WTC11 (cell line): Measurements from ENCODE around the gene C4orf54. TPM values are rescaled to one million over a fixed set of nuclear protein-coding genes. Genes with fewer than 3 reads are reported as not detected.

Source experiments
- ATAC-seq: fragments of 200-7000 bp; cut with Tn5 transposase; 2 replicates; pipeline ENCODE4 v1.10.0; 2021; ENCODE audit warnings: mild to moderate bottlenecking, moderate library complexity
- CTCF ChIA-PET: fragments of 300-600 bp; sonication (Branson Sonifier 250); formaldehyde crosslinking; loops from one replicate; lab custom pipeline; 2021; ENCODE audit warnings: antibody characterized with exemption; lab: Charles Lee
- POLR2A ChIA-PET: fragments of 350-600 bp; sonication (Branson Sonifier 250); formaldehyde crosslinking; loops from one replicate; lab custom pipeline; 2021; ENCODE audit warnings: antibody characterized with exemption; lab: Charles Lee
- DNase-seq: peaks from one replicate; pipeline ENCODE4 v3.0.0; 2021; ENCODE audit warnings: low spot score
- H3K27ac Mint-ChIP-seq: 2 replicates; pipeline ENCODE4 v1.8.0; 2021; ENCODE audit warnings: mixed read lengths
- H3K27me3 Mint-ChIP-seq: 2 replicates; pipeline ENCODE4 v1.8.0; 2021; ENCODE audit warnings: low read depth, mild to moderate bottlenecking, moderate library complexity, mixed read lengths
- H3K36me3 Mint-ChIP-seq: 2 replicates; pipeline ENCODE4 v1.8.0; 2021; ENCODE audit warnings: mixed read lengths
- H3K4me1 Mint-ChIP-seq: 2 replicates; pipeline ENCODE4 v1.8.0; 2022; ENCODE audit warnings: mixed read lengths
- H3K4me3 Mint-ChIP-seq: 2 replicates; pipeline ENCODE4 v1.8.0; 2021; ENCODE audit warnings: mild to moderate bottlenecking, moderate library complexity, mixed read lengths
- H3K9me3 Mint-ChIP-seq: 2 replicates; pipeline ENCODE4 v1.8.0; 2021; ENCODE audit warnings: mixed read lengths
- AR ChIP-seq: fragments of 250-450 bp; sonication (Bioruptor Pico); IDR thresholded peaks from 2 replicates; pipeline ENCODE4 v1.9.0; 2021; ENCODE audit warnings: mild to moderate bottlenecking
- ARID4B ChIP-seq: sonication (generic); formaldehyde crosslinking; IDR thresholded peaks from 2 replicates; pipeline ENCODE4 v1.8.0; 2023; ENCODE audit warnings: missing genetic modification reagents, mild to moderate bottlenecking, borderline replicate concordance
- CDX4 ChIP-seq: fragments of 250-450 bp; sonication (Bioruptor Pico); IDR thresholded peaks from 2 replicates; pipeline ENCODE4 v1.9.0; 2021; ENCODE audit warnings: moderate library complexity, mild to moderate bottlenecking, inconsistent platforms, borderline replicate concordance
- CTCF ChIP-seq: fragments of 200-600 bp; IDR thresholded peaks from 2 replicates; pipeline ENCODE4 v1.8.0; 2022; ENCODE audit warnings: antibody characterized with exemption
- IRF1 ChIP-seq: sonication (generic); formaldehyde crosslinking; IDR thresholded peaks from 2 replicates; pipeline ENCODE4 v1.8.0; 2023; ENCODE audit warnings: missing genetic modification reagents
- JUN ChIP-seq: sonication (generic); formaldehyde crosslinking; IDR thresholded peaks from 2 replicates; pipeline ENCODE4 v1.8.0; 2023; ENCODE audit warnings: mild to moderate bottlenecking, missing genetic modification reagents
- NFE2L1 ChIP-seq: sonication (generic); formaldehyde crosslinking; IDR thresholded peaks from 2 replicates; pipeline ENCODE4 v1.8.1; 2023; ENCODE audit warnings: missing genetic modification reagents
- NR1H2 ChIP-seq: sonication (generic); formaldehyde crosslinking; IDR thresholded peaks from 2 replicates; pipeline ENCODE4 v1.9.0; 2021; ENCODE audit warnings: mild to moderate bottlenecking, moderate library complexity, missing genetic modification reagents
- NR3C1 ChIP-seq: sonication (generic); formaldehyde crosslinking; conservative IDR thresholded peaks from 2 replicates; pipeline ENCODE4 v1.8.1; 2023; ENCODE audit warnings: low read depth, mild to moderate bottlenecking, missing genetic modification reagents
- TP53 ChIP-seq: sonication (generic); formaldehyde crosslinking; IDR thresholded peaks from 2 replicates; pipeline ENCODE4 v1.8.1; 2023; ENCODE audit warnings: mild to moderate bottlenecking, missing genetic modification reagents
- USF1 ChIP-seq: sonication (generic); formaldehyde crosslinking; IDR thresholded peaks from 2 replicates; pipeline ENCODE4 v1.8.0; 2022; ENCODE audit warnings: mild to moderate bottlenecking, missing genetic modification reagents
- ZNF425 ChIP-seq: fragments of 250-450 bp; sonication (Bioruptor Pico); conservative IDR thresholded peaks from 2 replicates; pipeline ENCODE4 v1.9.0; 2021; ENCODE audit warnings: mild to moderate bottlenecking
- ZNF512 ChIP-seq: sonication (generic); formaldehyde crosslinking; IDR thresholded peaks from 2 replicates; pipeline ENCODE4 v1.8.1; 2022; ENCODE audit warnings: missing genetic modification reagents, borderline replicate concordance
- total RNA-seq: library from RNA; stranded (reverse); gene quantifications from 3 replicates; pipeline ENCODE4 v1.2.3, GENCODE V29; 2021

Gene C4orf54
- total RNA-seq, 1 experiment from 2014 or later, result not detected

GRCh38 chr4:99677161-99677560 is 19.5 kb upstream of the C4orf54 start:
- CTCF ChIA-PET, result no interaction called here
- TF ChIP-seq USF1 (CRISPR knock-in tag) (no peak), CDX4 (CRISPR knock-in tag) (no peak)
- Mint-ChIP-seq H3K27ac (no peak overlapping the region), H3K27me3 (0 out of 2 replicates have a peak, but pooled peaks cover 1% of the 10 kb centered on the region), H3K4me1 (peaks cover 5% of the 10 kb centered on the region), H3K4me3 (no peak overlapping the region), H3K9me3 (peaks cover 37% of the 10 kb centered on the region), H3K36me3 (peaks cover 21% of the 10 kb centered on the region)
- ATAC-seq (no peak), DNase-seq (no peak)
- POLR2A ChIA-PET, result no interaction called here

GRCh38 chr4:99670409-99671073 is 12.9 kb upstream of the C4orf54 start:
- ATAC-seq (no peak), DNase-seq (no peak)
- H3K27me3 Mint-ChIP-seq, result peaks cover 4% of the 10 kb centered on the region; the same call in 1 of the 2 replicates
- H3K4me3 Mint-ChIP-seq, result no peak overlapping the region
- no peaks in the 10 kb centered on the region for H3K4me1 Mint-ChIP-seq
- ChIA-PET CTCF (no interaction called here), POLR2A (no interaction called here)
- no peak overlapping the region for H3K27ac Mint-ChIP-seq
- peaks cover 40% of the 10 kb centered on the region for H3K9me3 Mint-ChIP-seq
- H3K36me3 Mint-ChIP-seq, result peaks cover 28% of the 10 kb centered on the region
- no peak for TF ChIP-seq NR3C1 (CRISPR knock-in tag)
- TF ChIP-seq CTCF, result no peak
- TF ChIP-seq AR, result no peak
- no peak for TF ChIP-seq TP53 (CRISPR knock-in tag)
- no peak for TF ChIP-seq JUN (CRISPR knock-in tag)
- no peak for TF ChIP-seq ARID4B (CRISPR knock-in tag)
- no peak for TF ChIP-seq ZNF512
- TF ChIP-seq NR1H2, result no peak
- TF ChIP-seq IRF1 (CRISPR knock-in tag), result no peak
- TF ChIP-seq NFE2L1 (CRISPR knock-in tag), result no peak
- no peak for TF ChIP-seq ZNF425
